Measurements from ENCODE around the gene CEND1. TPM values are rescaled to one million over a fixed set of nuclear protein-coding genes. Genes with fewer than 3 reads are reported as not detected.

The CEND1 gene
- total and polyA plus RNA-seq, 2 of the 13 experiments (the other 11 are each of a cell fraction or from before 2014, with no cell fraction given), result not detected

GRCh38 chr11:816433-816779 lies 26.5 kb upstream of the CEND1 start:
- peaks cover 40% of the 10 kb centered on the region for H3K4me1 ChIP-seq (ENCODE audit: insufficient read depth, low read length)

GRCh38 chr11:815675-816432 lies 26.0 kb upstream of the CEND1 start:
- no peak overlapping the region for H3K4me2 ChIP-seq (ENCODE audit: low read depth, low read length)
- no peak overlapping the region for H3K27ac ChIP-seq (ENCODE audit: extremely low read length, insufficient read depth, low read length)
- no peak for FAIRE-seq
- BruUV-seq (replicated peaks), result no TSS peak
- H3K27me3 ChIP-seq (ENCODE audit: control insufficient read depth in 1 of 2, insufficient read depth in 2 of 2, low read length in 2 of 2), result no peaks in the 10 kb centered on the region; a peak in 1 of 5 replicates
- WGBS (ENCODE audit: low lambda C conversion rate), result 84% methylated on average over 7 of the region's 11 CpGs
- H2AFZ ChIP-seq (ENCODE audit: low read length), result no peak overlapping the region
- ChIA-PET POLR2A (interaction anchor here (0.7 to 9.2 kb wide), 4 partner anchors 10 to 136 kb away, joined by 3 to 264 read pairs (median 6); partner anchors contain the start of genes CD151, CRACR2B and PIDD1), CTCF (ENCODE audit: low intra/inter-chr PET ratio, low total read pairs) (no interaction called here)
- no peak for ATAC-seq
- H3K4me3 ChIP-seq (replicated peaks in 1 of 3; ENCODE audit: insufficient read depth in 1 of 3, low read depth in 2 of 3, low read length in 3 of 3), result no peak overlapping the region
- peaks cover 19% of the 10 kb centered on the region for H3K79me2 ChIP-seq (ENCODE audit: insufficient read depth, low read length)
- no peaks in the 10 kb centered on the region for H3K9me3 ChIP-seq (ENCODE audit: low read length)
- peaks cover 24% of the 10 kb centered on the region for H4K20me1 ChIP-seq (ENCODE audit: insufficient read depth, low read length)
- intact Hi-C loops (cut with micrococcal nuclease; ENCODE audit: unreplicated experiment), result no loop called here
- H3K9ac ChIP-seq (ENCODE audit: insufficient read depth, low read depth, low read length), result no peak overlapping the region
- peak; percentile 72 for TF ChIP-seq AGO2 (optimal IDR thresholded peaks at IDR 0.05; ENCODE audit: low read depth, low read length)
- no peak for TF ChIP-seq LRRFIP1 (CRISPR knock-in tag; conservative IDR thresholded peaks at IDR 0.05)
- no peak for DNase-seq (ENCODE audit: low spot score)
- H3K4me1 ChIP-seq (ENCODE audit: insufficient read depth, low read length), result peaks cover 40% of the 10 kb centered on the region
- peaks cover 20 to 27% of the 10 kb centered on the region in 2 experiments for H3K36me3 ChIP-seq (replicated peaks in 1 of 2; ENCODE audit: control insufficient read depth in 1 of 2, insufficient read depth in 2 of 2, low read length in 2 of 2)
- in situ Hi-C loops (cut with HindIII; ENCODE audit: extremely low pct_ligation_motif_present, low pct_unique_long_range_greater_than_20kb), result no loop called here

More at GRCh38 chr11:816433-816779, 26.5 kb upstream of the CEND1 start:
- H3K79me2 ChIP-seq (ENCODE audit: insufficient read depth, low read length), result peaks cover 19% of the 10 kb centered on the region
- no peak overlapping the region for H3K9ac ChIP-seq (ENCODE audit: insufficient read depth, low read depth, low read length)
- H3K27me3 ChIP-seq (ENCODE audit: control insufficient read depth in 1 of 2, insufficient read depth in 2 of 2, low read length in 2 of 2), result no peaks in the 10 kb centered on the region; a peak in 1 of 5 replicates
- peaks cover 24% of the 10 kb centered on the region for H4K20me1 ChIP-seq (ENCODE audit: insufficient read depth, low read length)
- peak; percentile 43 for TF ChIP-seq MNT (IDR thresholded peaks at IDR 0.05)
- TF ChIP-seq RARA (CRISPR knock-in tag; IDR thresholded peaks at IDR 0.05), result no peak
- ChIA-PET CTCF (ENCODE audit: low intra/inter-chr PET ratio, low total read pairs) (no interaction called here), POLR2A (interaction anchor here (1.3 to 9.2 kb wide), 3 partner anchors 11 to 136 kb away, joined by 3 to 264 read pairs (median 7); partner anchors contain the start of genes CD151, CRACR2B and PIDD1)
- intact Hi-C loops (cut with micrococcal nuclease; ENCODE audit: unreplicated experiment), result no loop called here
- BruUV-seq (replicated peaks), result no TSS peak
- in situ Hi-C loops (cut with HindIII; ENCODE audit: extremely low pct_ligation_motif_present, low pct_unique_long_range_greater_than_20kb), result no loop called here
- no peak overlapping the region for H3K4me3 ChIP-seq (replicated peaks in 1 of 3; ENCODE audit: insufficient read depth in 1 of 3, low read depth in 2 of 3, low read length in 3 of 3)
- DNase-seq (ENCODE audit: low spot score) (no peak), ATAC-seq (no peak), FAIRE-seq (no peak)
- H3K9me3 ChIP-seq (ENCODE audit: low read length), result no peaks in the 10 kb centered on the region
- WGBS (ENCODE audit: low lambda C conversion rate), result 75% methylated on average over 11 of the region's 11 CpGs
- peaks cover 20 to 22% of the 10 kb centered on the region in 2 experiments for H3K36me3 ChIP-seq (replicated peaks in 1 of 2; ENCODE audit: control insufficient read depth in 1 of 2, insufficient read depth in 2 of 2, low read length in 2 of 2)
- no peak overlapping the region for H3K4me2 ChIP-seq (ENCODE audit: low read depth, low read length)
- H2AFZ ChIP-seq (ENCODE audit: low read length), result no peak overlapping the region
- H3K27ac ChIP-seq (ENCODE audit: extremely low read length, insufficient read depth, low read length), result no peak overlapping the region

Data from HepG2 (cell line).